ENCODE results near the gene TSSK1B.
"Not testable (repeated sequence)": the region's sequence is repeated elsewhere in the genome, so short reads cannot be mapped to it uniquely, and the experiment has no call there.

GRCh38 chr5:113397986-113398385, 36.8 kb downstream of the TSSK1B start:
- not testable (repeated sequence) for TF ChIP-seq CTCF (IDR thresholded peaks at IDR 0.05; ENCODE audit: insufficient read depth, low read length); POLR2AphosphoS5 (IDR thresholded peaks at IDR 0.05; ENCODE audit: low read depth); REST (IDR thresholded peaks at IDR 0.05; ENCODE audit: insufficient replicate concordance, low read depth); GABPA (IDR thresholded peaks at IDR 0.05; ENCODE audit: low read depth)

All from HL-60 (cell line).